DMS 273 (cell line): Measurements from ENCODE around the gene MIF4GD.
"Not testable (repeated sequence)": the region's sequence is repeated elsewhere in the genome, so short reads cannot be mapped to it uniquely, and the experiment has no call there.

Experiments used
- DNase-seq: peaks from one replicate; lab custom pipeline; 2025; ENCODE audit not compliant: unreplicated experiment; lab: John Stamatoyannopoulos, UW

Gene MIF4GD

DNA sequence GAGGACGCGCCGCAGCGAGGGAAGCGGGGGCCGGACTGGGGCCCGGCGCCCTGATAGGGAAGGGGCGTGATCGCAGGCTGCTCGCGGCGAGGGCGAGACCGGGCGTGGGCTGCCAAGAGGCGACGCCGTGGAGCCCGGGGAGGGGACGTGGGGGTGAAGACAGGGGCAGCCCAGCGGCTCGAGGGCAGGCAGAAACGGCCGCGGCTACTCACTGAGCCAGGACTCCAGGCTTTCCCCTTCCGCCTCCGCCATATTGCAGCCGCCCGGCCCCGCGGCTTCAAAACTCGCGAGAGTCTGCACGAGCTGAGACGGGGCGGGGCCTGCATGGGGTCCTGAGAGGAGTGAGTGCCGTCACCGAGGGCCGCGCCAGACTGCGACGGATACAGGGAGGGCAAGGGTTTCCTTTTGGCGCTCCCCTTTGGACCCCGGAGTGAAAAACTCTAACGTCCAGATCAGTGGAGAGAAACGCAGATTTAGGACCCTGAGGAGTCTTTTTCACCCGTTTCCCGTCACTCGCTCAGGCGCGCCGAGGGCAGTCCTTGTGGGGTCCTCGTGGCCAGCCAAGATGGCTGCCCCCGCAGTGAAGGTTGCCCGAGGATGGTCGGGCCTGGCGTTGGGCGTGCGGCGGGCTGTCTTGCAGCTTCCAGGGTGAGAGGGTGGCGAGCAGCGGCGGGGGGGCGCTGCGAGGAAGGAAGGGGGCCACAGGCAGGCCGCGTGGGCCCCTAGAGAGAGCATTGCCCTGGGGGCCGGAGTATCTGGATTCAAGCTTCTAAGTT lies 9.5 kb downstream of the MIF4GD start, which contains the start of the genes GGA3 and MRPS7:
Gene GGA3 (minus strand): TSS at position 271 of the 776 bp plus-strand sequence. CDS start 19 bp downstream, at position 252.
Gene MRPS7 (plus strand): TSS at position 544 of the 776 bp plus-strand sequence. CDS start 22 bp downstream, at position 566.
- DNase-seq, result peak; percentile 98

DNA sequence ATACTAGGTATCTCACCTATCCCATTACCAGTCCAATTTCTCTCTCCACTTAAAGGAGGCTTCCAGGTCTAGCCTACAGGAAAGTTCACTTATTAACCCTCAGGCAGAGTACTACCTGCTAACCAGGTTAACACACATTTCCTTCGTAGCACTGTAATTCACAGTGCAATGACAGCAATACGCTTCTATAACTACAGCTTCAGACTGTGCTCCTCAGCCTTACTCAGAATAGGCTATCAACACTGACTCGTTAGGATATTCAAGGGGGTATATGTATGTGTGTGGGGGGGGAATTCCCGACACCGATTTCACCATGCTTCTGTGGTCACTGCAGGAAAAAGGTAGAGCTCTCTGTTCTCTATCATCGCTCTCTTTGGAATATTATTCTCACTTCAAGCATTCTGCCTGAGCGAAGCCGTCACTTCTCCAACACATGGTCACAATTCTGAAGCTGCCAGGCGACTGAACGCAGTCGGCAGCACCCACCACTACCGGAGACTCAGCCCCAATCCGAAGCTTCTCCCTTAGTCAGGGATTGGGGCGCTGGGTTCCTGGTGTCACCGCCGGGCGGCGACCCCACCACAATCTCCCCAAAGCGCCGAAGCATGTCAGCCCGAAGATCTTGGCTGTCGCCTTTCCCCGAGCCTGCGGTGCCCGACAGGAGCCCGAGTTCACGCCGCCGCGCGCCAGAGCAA lies 10.2 kb downstream of the MIF4GD start:
- DNase-seq, result no peak

GRCh38 chr17:75257228-75257627 lies 13.8 kb downstream of the MIF4GD start:
- DNase-seq, result not testable (repeated sequence)

DNA sequence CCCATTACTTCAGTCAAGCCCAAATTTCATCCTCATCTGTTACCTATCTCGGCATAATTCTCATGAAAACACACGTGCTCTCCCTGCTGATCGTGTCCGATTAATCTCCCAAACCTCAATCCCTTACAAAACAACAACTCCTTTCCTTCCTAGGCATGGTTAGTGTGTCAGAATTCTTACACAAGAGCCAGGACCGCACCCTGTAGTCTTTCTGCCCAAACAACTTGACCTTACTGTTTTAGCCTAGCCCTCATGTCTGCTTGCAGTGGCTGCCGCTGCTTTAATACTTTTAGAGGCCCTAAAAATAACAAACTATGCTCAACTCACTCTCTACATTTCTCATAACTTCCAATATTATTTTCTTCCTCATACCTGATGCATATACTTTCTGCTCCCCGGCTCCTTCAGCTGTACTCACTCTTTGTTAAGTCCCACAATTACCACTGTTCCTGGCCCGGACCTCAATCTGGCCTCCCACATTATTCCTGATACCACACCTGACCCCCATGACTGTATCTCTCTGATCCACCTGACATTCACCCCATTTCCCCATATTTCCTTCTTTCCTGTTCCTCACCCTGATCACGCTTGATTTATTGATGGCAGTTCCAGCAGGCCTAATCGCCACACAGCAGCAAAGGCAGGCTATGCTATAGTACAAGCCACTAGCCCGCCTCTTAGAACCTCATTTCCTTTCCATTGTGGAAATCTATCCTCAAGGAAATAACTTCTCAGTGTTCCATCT lies 14.9 kb downstream of the MIF4GD start:
- DNase-seq, result not testable (repeated sequence)

- DNase-seq, result no peak
These were observed 18.8 kb downstream of the MIF4GD start for GRCh38 chr17:75252039-75252816.

GRCh38 chr17:75250009-75250471 lies 21.0 kb downstream of the MIF4GD start:
- DNase-seq, result peak; percentile 46

- DNase-seq, result no peak
These were observed 21.5 kb downstream of the MIF4GD start for GRCh38 chr17:75249564-75249963.

GRCh38 chr17:75246404-75246803 lies 24.6 kb downstream of the MIF4GD start:
- no peak for DNase-seq

- DNase-seq, result no peak
These were observed 26.0 kb downstream of the MIF4GD start for GRCh38 chr17:75245011-75245410.

DNA sequence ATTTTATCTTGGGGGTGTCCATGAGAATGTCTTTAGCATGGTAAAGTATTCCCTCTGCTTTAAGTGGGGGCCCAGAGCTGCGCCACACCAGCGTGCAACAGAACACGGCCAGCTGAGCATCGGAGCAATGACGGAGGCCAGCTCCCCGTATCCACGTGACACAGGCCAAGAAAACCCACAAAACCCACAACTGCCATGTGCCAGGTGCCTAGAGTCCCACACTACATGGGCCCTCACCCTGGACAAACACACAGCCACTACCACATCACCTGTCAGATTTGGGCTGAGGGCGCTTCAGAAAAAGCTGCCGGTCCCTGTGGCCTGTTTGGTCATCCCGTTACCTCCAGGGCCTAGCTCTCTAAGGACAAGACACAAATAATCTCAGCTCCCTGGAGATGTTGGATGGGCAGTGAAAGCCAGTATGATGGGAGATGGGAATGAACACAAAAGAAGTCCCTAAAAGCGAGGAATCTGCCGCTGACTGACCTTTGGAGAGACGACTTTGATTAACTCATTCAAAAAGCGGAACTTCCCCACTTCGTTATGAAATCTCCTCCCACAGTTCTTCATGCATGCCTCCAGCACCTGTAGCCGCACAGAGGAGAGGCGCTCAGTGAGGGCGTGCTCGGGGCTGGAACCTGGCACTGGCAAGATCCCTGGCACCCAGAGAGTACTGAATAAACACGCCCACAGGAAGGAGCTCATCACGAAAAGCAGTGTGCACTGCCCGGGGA lies 26.7 kb downstream of the MIF4GD start:
- no peak for DNase-seq

GRCh38 chr17:75242461-75243042 lies 28.5 kb downstream of the MIF4GD start:
- DNase-seq, result no peak

DNA sequence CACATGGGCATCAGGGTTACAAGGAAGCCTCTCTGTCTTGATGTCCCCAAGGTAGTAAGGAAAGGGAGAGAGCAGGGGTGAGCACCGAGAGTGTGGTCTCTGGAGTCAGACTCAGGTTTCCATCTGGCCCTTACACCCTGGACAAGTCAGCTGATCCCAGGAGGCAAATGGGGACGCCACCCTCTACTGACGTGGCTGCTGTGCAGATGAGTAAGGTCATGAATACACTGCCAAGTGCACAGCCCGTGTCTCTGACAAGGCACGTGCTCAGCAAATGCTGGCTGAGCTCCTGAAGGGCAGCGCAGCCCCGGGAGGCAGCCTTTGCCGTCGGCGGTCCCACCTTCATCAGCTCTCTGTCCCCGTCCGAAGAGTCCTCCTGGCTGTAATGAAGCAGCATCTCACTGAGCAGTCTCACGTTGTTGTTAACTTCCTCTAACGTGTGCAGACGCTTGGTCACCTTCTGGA lies 29.0 kb downstream of the MIF4GD start:
- DNase-seq, result no peak

- DNase-seq, result no peak
These were observed 29.5 kb downstream of the MIF4GD start for GRCh38 chr17:75241502-75241901.

DNA sequence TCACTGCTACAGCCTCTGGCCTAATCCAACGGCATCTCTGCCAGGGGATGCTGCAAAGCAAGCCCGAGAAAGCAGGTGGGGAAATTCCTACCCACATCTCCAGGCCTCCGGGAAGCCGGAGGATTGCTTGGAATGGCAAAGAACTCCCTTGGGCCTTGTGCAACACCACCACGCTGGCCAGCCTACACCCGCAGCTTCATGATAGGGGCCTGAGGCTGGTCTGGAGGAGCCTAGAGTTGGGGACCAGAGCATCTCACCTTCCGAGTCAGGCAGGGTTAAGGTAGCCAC lies 29.9 kb downstream of the MIF4GD start:
- no peak for DNase-seq

DNA sequence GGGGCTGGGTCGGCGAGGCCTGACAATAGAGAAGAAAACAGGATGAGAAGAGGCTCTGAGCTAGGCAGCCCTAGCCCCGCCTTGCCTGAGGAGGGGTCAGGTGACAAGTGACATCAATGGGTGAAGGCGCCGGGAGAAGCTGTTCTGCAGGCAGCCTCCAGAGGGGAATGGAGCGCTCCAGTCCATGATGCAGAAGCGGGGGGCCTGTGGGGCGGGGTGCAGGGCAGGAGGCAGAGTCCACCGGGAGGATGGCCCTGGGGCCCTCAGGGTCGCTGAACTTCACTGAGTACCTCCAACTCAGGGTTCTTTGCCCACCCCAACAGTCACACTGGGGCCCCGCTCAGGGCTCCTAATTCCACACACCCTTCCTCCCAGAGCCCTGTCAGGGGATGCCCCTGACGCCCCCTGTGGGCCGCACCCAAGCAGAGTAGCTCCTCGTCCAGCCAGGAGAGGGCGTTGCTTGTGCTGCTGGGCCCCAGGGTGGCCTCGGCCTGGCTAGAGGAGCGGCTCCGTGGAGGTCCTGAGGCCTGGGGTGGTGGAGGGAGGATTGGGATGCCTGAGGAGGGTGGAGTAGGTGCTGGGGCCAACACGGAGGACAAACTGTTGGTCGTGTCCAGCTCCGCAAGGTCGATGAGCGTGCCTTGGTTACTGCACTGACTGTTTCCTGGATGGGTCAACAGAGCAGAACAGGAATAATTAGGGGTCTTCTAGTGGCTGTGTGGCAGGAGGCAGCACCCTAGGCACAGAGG lies 30.5 kb downstream of the MIF4GD start:
- DNase-seq, result peak; percentile 74

GRCh38 chr17:75239778-75240393 lies 31.1 kb downstream of the MIF4GD start:
- no peak for DNase-seq

- no peak for DNase-seq
These were observed 31.8 kb downstream of the MIF4GD start for GRCh38 chr17:75239214-75239613.

- peak; percentile 83 for DNase-seq
These were observed 32.3 kb downstream of the MIF4GD start for GRCh38 chr17:75238684-75239191.
